Stimulated activated CD8-positive, alpha-beta memory T cell treated with anti-CD3 and anti-CD28 coated beads, Interleukin-4, amount 100 ng/mL, for 24 hours (primary cell): ENCODE measurements around the gene GPR18.

Experiments
- DNase-seq: peaks from one replicate; pipeline ENCODE4 v3.0.0-alpha.2; 2020; ENCODE audit warnings: low read depth

The GPR18 gene

DNA sequence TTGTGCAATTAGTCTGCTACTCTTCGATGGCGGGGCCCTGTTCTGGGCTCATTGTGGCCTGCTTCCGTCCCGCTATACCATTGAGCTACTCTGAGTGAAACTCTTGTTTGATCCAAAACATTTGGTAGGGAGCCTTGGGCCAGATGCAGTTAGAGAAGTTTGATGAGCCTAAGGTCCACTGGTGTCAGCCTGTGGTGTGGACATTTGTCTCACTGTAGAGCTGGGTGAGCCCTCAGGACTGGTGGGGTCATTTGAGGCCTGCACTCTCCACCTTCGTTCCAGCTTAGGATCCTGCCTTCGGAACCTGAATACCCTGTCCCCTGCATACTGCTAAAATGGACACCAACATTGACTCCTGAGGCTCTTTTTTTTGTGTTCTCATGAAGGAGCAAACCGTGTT lies 50.7 kb downstream of the GPR18 start:
- DNase-seq = no peak

DNA sequence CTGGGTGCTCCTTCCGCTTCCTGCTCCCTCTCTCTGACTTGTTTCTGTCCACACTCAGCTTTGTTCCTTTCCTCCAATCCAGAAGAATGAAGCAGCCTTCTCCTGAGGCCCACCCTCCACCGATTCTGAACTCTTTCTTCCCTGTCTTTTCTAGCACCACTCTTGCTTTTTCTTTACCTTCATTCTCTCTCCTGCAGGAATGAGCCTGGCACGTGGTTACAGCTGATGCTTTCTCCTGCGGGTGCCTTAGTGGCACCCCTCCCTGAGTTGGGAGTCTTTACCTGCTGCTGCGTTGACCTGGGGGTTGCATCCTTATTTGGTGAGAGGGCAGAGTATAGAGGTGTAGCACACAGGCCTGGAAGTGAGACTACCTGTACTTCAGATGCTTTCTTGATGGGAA lies 51.3 kb downstream of the GPR18 start:
- DNase-seq = no peak

DNA sequence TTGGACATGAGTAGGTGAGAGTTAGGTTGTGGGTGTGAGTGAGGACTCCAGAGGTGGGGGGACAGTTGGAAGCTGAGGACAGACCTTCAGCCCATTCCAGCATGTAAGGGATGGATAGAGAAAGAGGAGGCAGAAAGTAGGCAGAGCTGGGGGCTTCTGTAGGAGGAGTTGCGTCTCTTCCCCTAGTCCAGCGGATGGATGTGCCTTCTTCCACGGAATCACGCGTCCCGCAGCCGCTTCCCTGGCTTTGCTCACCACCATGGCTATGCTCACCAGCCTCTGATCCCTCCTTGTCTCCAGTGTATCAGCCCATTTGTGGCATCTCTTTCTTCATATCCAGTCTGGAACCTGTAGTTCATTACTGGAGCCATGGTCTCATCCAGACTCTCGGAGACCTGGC lies 52.0 kb downstream of the GPR18 start:
- DNase-seq = no peak

DNA sequence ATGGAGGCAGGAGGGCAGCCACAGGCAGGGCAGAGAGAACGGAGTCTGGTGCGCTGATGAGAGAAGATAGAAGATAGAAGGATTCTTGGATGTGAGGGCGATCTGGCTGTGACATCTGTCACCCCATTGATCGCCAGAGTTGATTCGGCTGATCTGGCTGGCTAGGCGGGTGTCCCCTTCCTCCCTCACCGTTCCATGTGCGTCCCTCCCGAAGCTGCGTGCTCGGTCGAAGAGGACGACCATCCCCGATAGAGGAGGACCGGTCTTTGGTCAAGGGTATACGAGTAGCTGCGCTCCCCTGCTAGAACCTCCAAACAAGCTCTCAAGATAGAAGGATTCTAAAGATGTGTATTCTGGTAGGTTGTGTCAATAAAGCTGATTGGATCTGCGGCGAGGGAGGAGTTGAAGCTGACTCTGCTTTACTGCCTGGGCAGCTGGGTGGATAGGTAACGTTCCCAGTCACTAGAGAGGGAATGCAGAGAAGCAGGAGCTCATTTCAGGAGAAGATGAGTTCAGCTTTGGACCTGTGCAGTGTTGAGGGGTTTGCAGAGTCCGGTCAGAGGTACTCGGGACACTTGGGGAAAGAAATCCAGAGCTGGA lies 52.5 kb downstream of the GPR18 start:
- DNase-seq = no peak
